Measurements from ENCODE around the gene AP5B1. TPM values are rescaled to one million over a fixed set of nuclear protein-coding genes. Genes with fewer than 3 reads are reported as not detected.

Gene AP5B1
- total RNA-seq, 2 experiments from 2014 or later: 12.7 to 12.8 TPM

- Histone ChIP-seq H3K4me3 (ENCODE audit: low read length) (no peak overlapping the region), H3K27ac (ENCODE audit: low read depth in 1 of 2, low read length in 2 of 2) (no peak overlapping the region), H3K36me3 (ENCODE audit: insufficient read depth, low read length) (no peaks in the 10 kb centered on the region), H3K9me3 (ENCODE audit: control insufficient read depth in 1 of 2, insufficient read depth in 1 of 2, low read length in 2 of 2) (no peaks in the 10 kb centered on the region), H3K4me1 (ENCODE audit: insufficient read depth, low read length) (peaks cover 16% of the 10 kb centered on the region), H3K27me3 (ENCODE audit: control insufficient read depth in 1 of 2, insufficient read depth in 2 of 2, low read length in 2 of 2) (no peaks in the 10 kb centered on the region)
- CTCF ChIA-PET: interaction anchor here (4.5 kb wide), 1 partner anchor 35 kb away, joined by 39 read pairs; the partner anchor contains the start of gene AP5B1
- POLR2A ChIA-PET: no interaction called here
- no peak for TF ChIP-seq CTCF (IDR thresholded peaks at IDR 0.05)
- H3K27ac Mint-ChIP-seq: no peak overlapping the region
- H3K9me3 Mint-ChIP-seq: no peaks in the 10 kb centered on the region
- no peak overlapping the region for H3K4me3 Mint-ChIP-seq
- H3K36me3 Mint-ChIP-seq (ENCODE audit: low read depth): no peaks in the 10 kb centered on the region
- no peaks in the 10 kb centered on the region for H3K27me3 Mint-ChIP-seq
- DNase-seq (no peak), ATAC-seq (ENCODE audit: poor library complexity) (no peak)
- peaks cover 11% of the 10 kb centered on the region for H3K4me1 Mint-ChIP-seq (ENCODE audit: low read depth)
- intact Hi-C loops (cut with DNase I, micrococcal nuclease): no loop called here
Observed at GRCh38 chr11:65814986-65815565, 34.3 kb upstream of the AP5B1 start.

DNA sequence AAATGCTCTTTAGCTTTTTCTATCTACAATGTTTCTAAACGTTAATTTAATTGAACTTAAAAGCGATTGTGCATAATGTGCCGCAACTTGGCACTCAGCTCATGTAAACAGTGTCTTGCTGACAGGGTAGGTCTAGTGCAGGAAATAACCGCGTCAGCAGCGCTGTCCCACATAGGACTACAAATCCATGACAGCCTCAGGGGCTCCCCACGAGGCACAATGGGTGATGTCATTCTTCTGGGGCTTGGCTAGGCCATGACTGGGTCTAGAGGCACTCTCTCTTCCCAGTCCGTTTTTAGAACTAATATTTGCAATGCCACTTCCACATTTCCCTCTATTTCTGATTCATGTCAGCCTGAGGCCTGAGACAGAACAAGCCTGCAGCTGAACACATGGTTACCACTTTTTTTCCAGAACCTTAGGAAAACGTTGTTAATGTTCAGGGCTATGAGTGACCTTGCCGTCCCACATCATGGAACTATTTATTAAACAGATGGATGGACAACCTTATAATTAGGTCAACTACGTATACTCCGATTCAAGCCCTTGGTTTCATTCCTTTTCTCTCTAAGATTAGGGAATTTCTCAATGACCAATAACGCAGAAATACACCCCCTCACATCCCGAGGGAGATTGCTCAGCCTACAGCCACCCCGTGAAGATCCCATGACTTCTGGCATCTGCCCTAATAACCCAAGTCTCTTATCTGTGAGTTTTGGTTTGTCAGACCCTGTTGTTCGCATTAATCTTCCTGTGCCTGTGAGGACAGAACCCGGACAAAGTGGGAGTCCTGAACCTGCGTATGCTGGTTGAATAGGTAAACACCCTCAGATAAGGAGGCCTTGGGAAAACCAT is 33.6 kb upstream of the AP5B1 start:
- no peak for ATAC-seq (ENCODE audit: poor library complexity)
- CTCF ChIA-PET: interaction anchor here (1.0 to 4.5 kb wide), 2 partner anchors 35 to 37 kb away, joined by 3 to 39 read pairs; partner anchors contain the start of gene AP5B1
- no peak overlapping the region for H3K27ac Mint-ChIP-seq

More for the DNA sequence above, 33.6 kb upstream of the AP5B1 start:
- Mint-ChIP-seq H3K36me3 (ENCODE audit: low read depth) (no peaks in the 10 kb centered on the region), H3K4me3 (no peak overlapping the region), H3K27me3 (no peaks in the 10 kb centered on the region), H3K4me1 (ENCODE audit: low read depth) (peaks cover 11% of the 10 kb centered on the region), H3K9me3 (no peaks in the 10 kb centered on the region)
- DNase-seq: peak in 3 of 14 experiments; percentile 11 to 66 (median 37)
- H3K4me3 ChIP-seq (ENCODE audit: low read length): no peak overlapping the region
- peaks cover 16% of the 10 kb centered on the region for H3K4me1 ChIP-seq (ENCODE audit: insufficient read depth, low read length)
- no peak for TF ChIP-seq CTCF (IDR thresholded peaks at IDR 0.05)
- H3K27me3 ChIP-seq (ENCODE audit: control insufficient read depth in 1 of 2, insufficient read depth in 2 of 2, low read length in 2 of 2): no peaks in the 10 kb centered on the region
- POLR2A ChIA-PET: no interaction called here
- H3K9me3 ChIP-seq (ENCODE audit: control insufficient read depth in 1 of 2, insufficient read depth in 1 of 2, low read length in 2 of 2): no peaks in the 10 kb centered on the region
- intact Hi-C loops (cut with DNase I, micrococcal nuclease): no loop called here
- H3K27ac ChIP-seq (ENCODE audit: low read depth in 1 of 2, low read length in 2 of 2): no peak overlapping the region
- H3K36me3 ChIP-seq (ENCODE audit: insufficient read depth, low read length): no peaks in the 10 kb centered on the region
